ENCODE data around the gene PRKAR2B. TPM values are rescaled to one million over a fixed set of nuclear protein-coding genes. Genes with fewer than 3 reads are reported as not detected.

Gene PRKAR2B
- total and polyA plus RNA-seq, 2 of the 4 experiments (the other 2 are of a cell fraction) = 3.0 to 3.1 TPM

DNA sequence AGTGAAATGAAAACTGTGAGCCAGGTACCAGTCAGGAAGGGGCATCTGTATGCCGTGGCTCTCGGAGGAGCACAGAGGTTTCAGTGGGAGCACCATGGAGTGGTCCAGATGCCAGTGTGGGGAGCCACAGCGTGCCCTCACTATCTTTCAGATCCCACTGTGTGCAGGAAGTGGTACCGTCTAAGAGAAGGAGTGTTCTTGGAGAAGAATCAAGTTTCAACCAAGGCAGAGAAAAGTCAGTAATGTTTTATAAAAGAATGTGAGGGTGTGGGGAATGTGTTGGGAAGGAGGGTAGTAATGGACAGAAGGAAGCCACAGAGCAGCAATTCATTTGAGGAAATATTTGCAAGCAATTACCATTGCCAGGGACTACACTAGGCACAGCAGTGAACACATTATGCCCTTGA, 35.6 kb downstream of the PRKAR2B start:
- H2AK5ac ChIP-seq (ENCODE audit: low read depth, low read length) = no peak overlapping the region
- H3K4me2 ChIP-seq (ENCODE audit: low read depth, low read length) = no peak overlapping the region
- no peaks in the 10 kb centered on the region for H3K79me1 ChIP-seq (ENCODE audit: low read depth in 1 of 2, low read length in 2 of 2)
- no peak overlapping the region for H2BK15ac ChIP-seq (ENCODE audit: low read depth, low read length)
- H3K14ac ChIP-seq (replicated peaks; ENCODE audit: low read depth, low read length) = no peak overlapping the region
- no peak overlapping the region for H3K56ac ChIP-seq (ENCODE audit: extremely low read depth, insufficient read depth, low read length)
- H4K5ac ChIP-seq (ENCODE audit: low read depth, low read length) = no peak overlapping the region
- H3K9me1 ChIP-seq (ENCODE audit: insufficient read depth, low read length) = peaks cover 11% of the 10 kb centered on the region
- no peak overlapping the region for H3K4ac ChIP-seq (ENCODE audit: low read depth, low read length)
- H3K36me3 ChIP-seq (ENCODE audit: control insufficient read depth, insufficient read depth, low read length) = peaks cover 1% of the 10 kb centered on the region; the same call in 1 of the 2 replicates
- DNase-seq = no peak
- no peaks in the 10 kb centered on the region for H3K4me1 ChIP-seq (ENCODE audit: control insufficient read depth, insufficient read depth, low read length)
- no peak overlapping the region for H2BK20ac ChIP-seq (ENCODE audit: low read depth, low read length)
- H3K9me3 ChIP-seq (ENCODE audit: control insufficient read depth, insufficient read depth, low read length) = no peaks in the 10 kb centered on the region
- in situ Hi-C loops (cut with MboI; ENCODE audit: low sequenced_read_pairs) (no loop called here), intact Hi-C loops (cut with micrococcal nuclease) (no loop called here), dilution Hi-C loops (cut with HindIII; ENCODE audit: low sequenced_read_pairs, unreplicated experiment) (no loop called here)
- POLR2A ChIA-PET (ENCODE audit: unreplicated experiment) = no interaction called here
- H2BK5ac ChIP-seq (ENCODE audit: low read depth, low read length, poor library complexity, severe bottlenecking) = no peak overlapping the region
- H4K8ac ChIP-seq (ENCODE audit: low read depth in 2 of 2, low read length in 2 of 2) = no peak overlapping the region
- TF ChIP-seq RFX5 (IDR thresholded peaks at IDR 0.05; ENCODE audit: low read depth, low read length) = no peak
- TF ChIP-seq FOS (IDR thresholded peaks at IDR 0.05; ENCODE audit: low read depth, low read length) = no peak
- TF ChIP-seq CHD1 (IDR thresholded peaks at IDR 0.05; ENCODE audit: low read depth, low read length) = no peak
- TF ChIP-seq MAZ (IDR thresholded peaks at IDR 0.05; ENCODE audit: borderline replicate concordance, low read depth, low read length) = no peak
- TF ChIP-seq CEBPB (IDR thresholded peaks at IDR 0.05; ENCODE audit: low read depth, low read length) = no peak
- no peak for TF ChIP-seq BHLHE40 (IDR thresholded peaks at IDR 0.05; ENCODE audit: low read depth, low read length)
- TF ChIP-seq MAFK (IDR thresholded peaks at IDR 0.05; ENCODE audit: low read depth, low read length) = no peak
- TF ChIP-seq POLR2A (IDR thresholded peaks at IDR 0.05; ENCODE audit: low read depth, low read length) = no peak
- TF ChIP-seq RAD21 (IDR thresholded peaks at IDR 0.05; ENCODE audit: low read length) = no peak
- TF ChIP-seq, protein P1, sequence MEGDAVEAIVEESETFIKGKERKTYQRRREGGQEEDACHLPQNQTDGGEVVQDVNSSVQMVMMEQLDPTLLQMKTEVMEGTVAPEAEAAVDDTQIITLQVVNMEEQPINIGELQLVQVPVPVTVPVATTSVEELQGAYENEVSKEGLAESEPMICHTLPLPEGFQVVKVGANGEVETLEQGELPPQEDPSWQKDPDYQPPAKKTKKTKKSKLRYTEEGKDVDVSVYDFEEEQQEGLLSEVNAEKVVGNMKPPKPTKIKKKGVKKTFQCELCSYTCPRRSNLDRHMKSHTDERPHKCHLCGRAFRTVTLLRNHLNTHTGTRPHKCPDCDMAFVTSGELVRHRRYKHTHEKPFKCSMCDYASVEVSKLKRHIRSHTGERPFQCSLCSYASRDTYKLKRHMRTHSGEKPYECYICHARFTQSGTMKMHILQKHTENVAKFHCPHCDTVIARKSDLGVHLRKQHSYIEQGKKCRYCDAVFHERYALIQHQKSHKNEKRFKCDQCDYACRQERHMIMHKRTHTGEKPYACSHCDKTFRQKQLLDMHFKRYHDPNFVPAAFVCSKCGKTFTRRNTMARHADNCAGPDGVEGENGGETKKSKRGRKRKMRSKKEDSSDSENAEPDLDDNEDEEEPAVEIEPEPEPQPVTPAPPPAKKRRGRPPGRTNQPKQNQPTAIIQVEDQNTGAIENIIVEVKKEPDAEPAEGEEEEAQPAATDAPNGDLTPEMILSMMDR (conservative IDR thresholded peaks at IDR 0.05; ENCODE audit: low read depth, low read length) = no peak
- TF ChIP-seq, protein P2, sequence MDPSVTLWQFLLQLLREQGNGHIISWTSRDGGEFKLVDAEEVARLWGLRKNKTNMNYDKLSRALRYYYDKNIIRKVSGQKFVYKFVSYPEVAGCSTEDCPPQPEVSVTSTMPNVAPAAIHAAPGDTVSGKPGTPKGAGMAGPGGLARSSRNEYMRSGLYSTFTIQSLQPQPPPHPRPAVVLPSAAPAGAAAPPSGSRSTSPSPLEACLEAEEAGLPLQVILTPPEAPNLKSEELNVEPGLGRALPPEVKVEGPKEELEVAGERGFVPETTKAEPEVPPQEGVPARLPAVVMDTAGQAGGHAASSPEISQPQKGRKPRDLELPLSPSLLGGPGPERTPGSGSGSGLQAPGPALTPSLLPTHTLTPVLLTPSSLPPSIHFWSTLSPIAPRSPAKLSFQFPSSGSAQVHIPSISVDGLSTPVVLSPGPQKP (IDR thresholded peaks at IDR 0.05; ENCODE audit: borderline replicate concordance, low read depth, low read length) = no peak
- no peak for TF ChIP-seq SMC3 (IDR thresholded peaks at IDR 0.05; ENCODE audit: low read depth, low read length)
- TF ChIP-seq, protein P3, sequence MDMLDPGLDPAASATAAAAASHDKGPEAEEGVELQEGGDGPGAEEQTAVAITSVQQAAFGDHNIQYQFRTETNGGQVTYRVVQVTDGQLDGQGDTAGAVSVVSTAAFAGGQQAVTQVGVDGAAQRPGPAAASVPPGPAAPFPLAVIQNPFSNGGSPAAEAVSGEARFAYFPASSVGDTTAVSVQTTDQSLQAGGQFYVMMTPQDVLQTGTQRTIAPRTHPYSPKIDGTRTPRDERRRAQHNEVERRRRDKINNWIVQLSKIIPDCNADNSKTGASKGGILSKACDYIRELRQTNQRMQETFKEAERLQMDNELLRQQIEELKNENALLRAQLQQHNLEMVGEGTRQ (IDR thresholded peaks at IDR 0.05; ENCODE audit: low read depth, low read length) = no peak
- no peak for TF ChIP-seq NFE2L2 (IDR thresholded peaks at IDR 0.05; ENCODE audit: low read depth, low read length)
- no peak for ATAC-seq (ENCODE audit: low read depth)
- CTCF ChIA-PET = no interaction called here
- H2AK9ac ChIP-seq (replicated peaks; ENCODE audit: low read depth, low read length, poor library complexity) = no peak overlapping the region
- WGBS, 2 experiments (ENCODE audit: extremely low coverage in 2 of 2, insufficient read length in 1 of 2) = 50% methylated on average over 1 of the region's 4 CpGs; no CpG with 5 or more reads in 1 of the 2 experiments
- no peaks in the 10 kb centered on the region for H3K27me3 ChIP-seq (ENCODE audit: control insufficient read depth, insufficient read depth, low read length)
- no peak overlapping the region for H3K18ac ChIP-seq (ENCODE audit: low read depth, low read length)
- H3K9ac ChIP-seq (ENCODE audit: low read depth, low read length) = no peak overlapping the region
- no peak overlapping the region for H3K4me3 ChIP-seq (ENCODE audit: insufficient read depth, low read depth, low read length)
- no peak overlapping the region for H2BK120ac ChIP-seq (ENCODE audit: low read depth, low read length)
- no peak overlapping the region for H2AFZ ChIP-seq (replicated peaks; ENCODE audit: low read length, poor library complexity)
- no peak overlapping the region for H4K91ac ChIP-seq (ENCODE audit: insufficient read depth, low read depth, low read length)
- no peak overlapping the region for H3K23ac ChIP-seq (ENCODE audit: low read depth, low read length)
- no peak overlapping the region for H3K27ac ChIP-seq (ENCODE audit: insufficient read depth, low read length)
- no TSS peak for BruUV-seq (replicated peaks)
- 0 out of 2 replicates have a peak, but pooled peaks cover 3% of the 10 kb centered on the region for H4K20me1 ChIP-seq (ENCODE audit: insufficient read depth, low read length)

All from IMR-90 (cell line).